ENCODE results near the gene MAGEA9. TPM values are rescaled to one million over a fixed set of nuclear protein-coding genes. Genes with fewer than 3 reads are reported as not detected.
"Not testable (repeated sequence)": the region's sequence is repeated elsewhere in the genome, so short reads cannot be mapped to it uniquely, and the experiment has no call there.

MAGEA9 gene
- total RNA-seq = not detected

- intact Hi-C loops (cut with DNase I); ATAC-seq; DNase-seq (ENCODE audit: low spot score): not testable (repeated sequence)
Observed at GRCh38 chrX:149781727-149782126, at the start of gene MAGEA9. Gene MAGEA9, plus strand, starts transcription at chrX:149781930. Its CDS starts 4,281 bp downstream, at chrX:149786211.

- ATAC-seq; intact Hi-C loops (cut with DNase I); DNase-seq (ENCODE audit: low spot score): not testable (repeated sequence)
Observed at GRCh38 chrX:149742269-149742668, 39.5 kb upstream of the MAGEA9 start.

- DNase-seq (ENCODE audit: low spot score); ATAC-seq: not testable (repeated sequence)
Observed at GRCh38 chrX:149746390-149747007, 35.2 kb upstream of the MAGEA9 start.

GRCh38 chrX:149757206-149758067 lies 24.3 kb upstream of the MAGEA9 start:
- DNase-seq (ENCODE audit: low spot score) (peak; percentile 9), ATAC-seq (no peak)
- intact Hi-C loops (cut with DNase I) = no loop called here

More at GRCh38 chrX:149746390-149747007, 35.2 kb upstream of the MAGEA9 start:
- intact Hi-C loops (cut with DNase I) = not testable (repeated sequence)

GRCh38 chrX:149758068-149758714 lies 23.5 kb upstream of the MAGEA9 start:
- intact Hi-C loops (cut with DNase I) = no loop called here
- DNase-seq (ENCODE audit: low spot score) = peak; percentile 37
- ATAC-seq = no peak

GRCh38 chrX:149758715-149759078 lies 23.0 kb upstream of the MAGEA9 start:
- intact Hi-C loops (cut with DNase I); ATAC-seq: not testable (repeated sequence)
- peak; percentile 21 for DNase-seq (ENCODE audit: low spot score)

- DNase-seq (ENCODE audit: low spot score) = no peak
- intact Hi-C loops (cut with DNase I) = no loop called here
- ATAC-seq = no peak
Observed at GRCh38 chrX:149759824-149760223, 21.9 kb upstream of the MAGEA9 start.

GRCh38 chrX:149760965-149761364 lies 20.8 kb upstream of the MAGEA9 start:
- DNase-seq (ENCODE audit: low spot score) (peak; percentile 22), ATAC-seq (no peak)
- intact Hi-C loops (cut with DNase I) = no loop called here

GRCh38 chrX:149761858-149762674 lies 19.7 kb upstream of the MAGEA9 start:
- peak; percentile 25 for DNase-seq (ENCODE audit: low spot score)
- ATAC-seq; intact Hi-C loops (cut with DNase I): not testable (repeated sequence)

GRCh38 chrX:149762696-149763614 lies 18.8 kb upstream of the MAGEA9 start:
- ATAC-seq = no peak
- intact Hi-C loops (cut with DNase I) = no loop called here
- peak; percentile 28 for DNase-seq (ENCODE audit: low spot score)

- intact Hi-C loops (cut with DNase I); ATAC-seq; DNase-seq (ENCODE audit: low spot score): not testable (repeated sequence)
Observed at GRCh38 chrX:149770344-149770743, 11.4 kb upstream of the MAGEA9 start.

- intact Hi-C loops (cut with DNase I); DNase-seq (ENCODE audit: low spot score); ATAC-seq: not testable (repeated sequence)
Observed at GRCh38 chrX:149773026-149773425, 8.7 kb upstream of the MAGEA9 start.

GRCh38 chrX:149773768-149774167 lies 8.0 kb upstream of the MAGEA9 start, which contains the start of gene HSFX1:
Gene HSFX1, plus strand, starts transcription at chrX:149774068. Its CDS starts 614 bp downstream, at chrX:149774682.
- intact Hi-C loops (cut with DNase I); ATAC-seq; DNase-seq (ENCODE audit: low spot score): not testable (repeated sequence)

GRCh38 chrX:149777999-149778398 lies 3.7 kb upstream of the MAGEA9 start:
- DNase-seq (ENCODE audit: low spot score); intact Hi-C loops (cut with DNase I); ATAC-seq: not testable (repeated sequence)

GRCh38 chrX:149795531-149795930 lies 13.8 kb downstream of the MAGEA9 start:
- DNase-seq (ENCODE audit: low spot score); intact Hi-C loops (cut with DNase I); ATAC-seq: not testable (repeated sequence)

- DNase-seq (ENCODE audit: low spot score) = no peak
- intact Hi-C loops (cut with DNase I) = no loop called here
- no peak for ATAC-seq
Observed at GRCh38 chrX:149799095-149799714, 17.5 kb downstream of the MAGEA9 start.

GRCh38 chrX:149799938-149800337 lies 18.2 kb downstream of the MAGEA9 start:
- intact Hi-C loops (cut with DNase I) = no loop called here
- ATAC-seq = no peak

More at GRCh38 chrX:149799938-149800337, 18.2 kb downstream of the MAGEA9 start:
- no peak for DNase-seq (ENCODE audit: low spot score)
